H4 (cell line): Measurements from ENCODE around the gene ZNF33A. TPM values are rescaled to one million over a fixed set of nuclear protein-coding genes. Genes with fewer than 3 reads are reported as not detected.
"Not testable (repeated sequence)": the region's sequence is repeated elsewhere in the genome, so short reads cannot be mapped to it uniquely, and the experiment has no call there.

Source experiments
- DNase-seq: peaks from one replicate; pipeline ENCODE4 v3.0.0-alpha.2; 2015; ENCODE audit warnings: low spot score
- total RNA-seq: library from RNA; depleted of rRNA; stranded (reverse); fragments of >200 nt; shearing (Covaris generic); gene quantifications from 2 replicates; pipeline ENCODE4 v1.2.3, GENCODE V29; 2014; rRNA removed

Gene ZNF33A
- total RNA-seq, result 14.4 and 15.5 TPM in 2 replicates

GRCh38 chr10:38010119-38010903, at the start of gene ZNF33A:
Gene ZNF33A, plus strand, starts transcription at chr10:38010675. Its CDS starts 1,667 bp downstream, at chr10:38012342.
- DNase-seq, result peak; percentile 86

DNA sequence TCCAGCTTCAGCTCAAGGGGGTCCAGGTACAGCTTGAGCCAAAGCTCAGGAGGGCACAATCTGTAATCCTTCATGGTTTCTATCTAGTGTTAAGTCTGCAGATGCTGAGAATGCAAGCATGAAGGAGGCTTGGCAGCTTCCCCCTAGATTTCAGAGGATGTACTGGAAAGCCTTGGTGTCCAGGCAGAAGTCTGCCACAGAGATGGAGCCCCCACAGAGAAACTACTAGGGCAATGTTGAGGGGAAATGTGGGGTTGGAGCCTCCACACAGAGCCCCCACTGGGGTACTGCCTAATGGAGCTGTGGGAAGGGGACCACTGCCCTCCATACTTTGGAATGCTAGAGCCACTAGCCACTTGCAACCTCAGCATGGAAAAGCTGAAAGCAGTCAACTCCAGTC, 45.5 kb upstream of the ZNF33A start:
- no peak for DNase-seq

GRCh38 chr10:37972396-37972795, 38.1 kb upstream of the ZNF33A start:
- DNase-seq, result no peak

- no peak for DNase-seq
Observed at GRCh38 chr10:37975401-37975991, 35.0 kb upstream of the ZNF33A start.

- DNase-seq, result peak; percentile 93
Observed at GRCh38 chr10:37976091-37976879, 34.2 kb upstream of the ZNF33A start, which contains the start of gene ZNF25. Gene ZNF25, minus strand, starts transcription at chr10:37976647. Its CDS starts 4,925 bp downstream, at chr10:37971722.

- DNase-seq, result no peak
Observed at GRCh38 chr10:37976880-37977203, 33.6 kb upstream of the ZNF33A start.

DNA sequence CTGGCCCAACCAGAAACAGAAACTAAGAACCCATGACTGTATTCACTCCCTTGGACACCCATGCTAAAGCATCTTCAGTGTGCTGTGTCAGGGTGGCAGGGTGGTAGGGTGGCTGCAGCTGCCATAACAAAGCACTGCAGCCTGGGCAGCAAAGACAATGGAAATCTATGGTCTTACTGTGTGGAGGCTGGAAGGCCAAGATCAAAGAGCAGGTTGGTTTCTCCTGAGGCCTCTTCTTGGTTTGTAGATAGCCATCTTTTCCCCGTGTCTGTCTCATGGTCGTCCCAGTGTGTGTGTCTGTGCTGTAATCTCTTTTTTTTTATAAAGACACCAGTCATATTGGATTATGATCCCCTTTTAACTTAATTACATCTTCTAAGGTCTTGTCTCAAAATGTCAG, 18.8 kb upstream of the ZNF33A start:
- no peak for DNase-seq

DNA sequence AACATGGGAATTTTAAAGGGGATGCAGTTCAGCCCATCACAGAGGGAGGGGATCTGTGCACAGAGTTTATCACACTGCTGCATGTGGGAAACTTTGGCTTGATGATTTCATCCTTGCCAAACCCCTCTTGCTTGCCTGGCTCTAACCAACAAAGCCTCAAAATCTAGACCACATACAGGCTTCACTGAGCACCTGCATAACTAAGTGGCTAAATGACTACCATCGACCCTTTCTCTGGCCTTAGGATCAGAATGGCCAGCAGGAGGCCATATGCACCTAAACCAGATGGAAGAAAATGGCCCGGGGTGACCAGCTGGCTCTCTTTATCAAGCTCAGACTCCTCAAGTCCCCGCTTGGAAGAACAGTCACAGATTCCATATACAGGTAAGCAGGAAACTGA, 18.4 kb upstream of the ZNF33A start:
- DNase-seq, result no peak

GRCh38 chr10:37998920-37999319, 11.6 kb upstream of the ZNF33A start:
- not testable (repeated sequence) for DNase-seq

- DNase-seq, result not testable (repeated sequence)
Observed at GRCh38 chr10:38000474-38000873, 10.0 kb upstream of the ZNF33A start.

GRCh38 chr10:38003026-38003425, 7.4 kb upstream of the ZNF33A start:
- DNase-seq, result no peak

DNA sequence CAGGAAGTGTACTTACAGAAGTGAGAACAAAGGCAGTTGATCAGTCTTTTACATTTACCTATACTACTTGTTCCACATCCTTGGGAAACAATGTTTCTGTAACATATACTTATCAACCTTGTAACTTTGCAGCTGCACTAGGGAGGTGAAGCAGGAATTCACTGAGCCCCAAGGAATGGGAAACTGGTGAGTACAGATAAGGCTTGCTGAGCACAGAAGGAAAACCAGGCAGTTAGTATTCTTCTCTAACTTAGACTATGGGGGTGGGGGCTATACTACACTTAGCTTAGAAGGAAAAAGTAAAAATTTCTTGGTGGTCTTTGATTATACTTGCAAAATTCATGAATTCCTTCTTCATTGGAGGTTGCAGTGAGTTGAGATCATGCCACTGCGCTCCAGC, 6.9 kb upstream of the ZNF33A start:
- DNase-seq, result no peak

GRCh38 chr10:38007551-38007950, 2.9 kb upstream of the ZNF33A start:
- DNase-seq, result no peak

- DNase-seq, result no peak
Observed at GRCh38 chr10:38007991-38008390, 2.5 kb upstream of the ZNF33A start.

DNA sequence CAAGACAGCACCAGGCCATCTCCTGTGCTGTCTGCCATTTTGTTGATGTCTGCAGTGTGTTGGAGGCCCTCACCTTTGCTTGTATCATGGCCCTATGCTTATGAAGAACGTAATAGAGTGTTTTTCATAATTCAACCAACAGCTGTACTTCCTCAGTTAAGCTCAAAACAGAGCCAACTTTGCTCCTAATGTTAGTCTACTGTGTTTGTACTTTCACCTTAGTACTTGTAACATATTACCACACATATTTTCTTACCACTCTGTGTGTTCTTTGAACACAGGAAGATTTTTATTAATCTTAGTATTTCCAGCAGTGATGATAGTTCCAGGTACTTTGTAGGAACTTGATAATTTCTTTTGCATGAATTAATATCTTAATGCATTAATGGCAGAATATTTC, 5.9 kb downstream of the ZNF33A start:
- DNase-seq, result no peak

GRCh38 chr10:38019124-38019523, 8.6 kb downstream of the ZNF33A start:
- DNase-seq, result not testable (repeated sequence)

DNA sequence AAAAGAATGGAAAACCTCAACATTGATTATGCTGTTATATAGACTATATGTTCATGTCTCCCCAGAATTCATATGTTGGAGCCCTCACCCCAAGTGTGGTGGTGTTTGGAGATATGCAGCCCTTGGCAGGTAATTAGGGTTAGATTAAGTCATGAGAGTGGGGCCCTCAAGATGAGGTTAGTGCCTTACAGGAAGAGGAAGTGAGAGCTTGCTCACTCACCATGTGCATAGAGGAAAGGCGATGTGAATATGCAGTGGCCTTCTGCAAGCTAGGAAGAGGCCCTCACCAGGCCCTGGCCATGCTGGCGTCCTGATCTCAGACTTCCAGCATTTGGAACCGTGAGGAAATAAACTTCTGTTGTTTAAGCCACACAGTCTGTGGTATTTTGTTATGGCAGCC, 14.8 kb downstream of the ZNF33A start:
- no peak for DNase-seq

GRCh38 chr10:38027986-38028385, 17.5 kb downstream of the ZNF33A start:
- peak; percentile 5 for DNase-seq

DNA sequence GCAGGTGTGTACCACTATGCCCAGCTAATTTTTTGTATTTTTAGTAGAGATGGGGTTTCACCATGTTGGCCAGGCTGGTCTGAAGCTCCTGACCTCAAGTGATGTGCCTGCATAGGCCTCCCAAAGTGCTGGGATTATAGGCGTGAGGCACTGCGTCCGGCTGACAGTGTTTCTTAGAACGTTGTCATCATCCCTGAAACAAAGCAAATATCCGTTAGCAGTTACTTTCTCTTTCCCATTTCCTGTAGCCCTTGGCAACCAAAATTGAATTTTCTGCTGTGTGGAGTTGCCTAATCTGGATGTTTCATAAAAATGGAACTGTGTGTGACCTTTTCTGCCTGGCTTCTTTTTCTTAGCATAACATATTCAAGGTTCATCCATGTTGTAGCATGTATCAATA, 22.4 kb downstream of the ZNF33A start:
- no peak for DNase-seq

DNA sequence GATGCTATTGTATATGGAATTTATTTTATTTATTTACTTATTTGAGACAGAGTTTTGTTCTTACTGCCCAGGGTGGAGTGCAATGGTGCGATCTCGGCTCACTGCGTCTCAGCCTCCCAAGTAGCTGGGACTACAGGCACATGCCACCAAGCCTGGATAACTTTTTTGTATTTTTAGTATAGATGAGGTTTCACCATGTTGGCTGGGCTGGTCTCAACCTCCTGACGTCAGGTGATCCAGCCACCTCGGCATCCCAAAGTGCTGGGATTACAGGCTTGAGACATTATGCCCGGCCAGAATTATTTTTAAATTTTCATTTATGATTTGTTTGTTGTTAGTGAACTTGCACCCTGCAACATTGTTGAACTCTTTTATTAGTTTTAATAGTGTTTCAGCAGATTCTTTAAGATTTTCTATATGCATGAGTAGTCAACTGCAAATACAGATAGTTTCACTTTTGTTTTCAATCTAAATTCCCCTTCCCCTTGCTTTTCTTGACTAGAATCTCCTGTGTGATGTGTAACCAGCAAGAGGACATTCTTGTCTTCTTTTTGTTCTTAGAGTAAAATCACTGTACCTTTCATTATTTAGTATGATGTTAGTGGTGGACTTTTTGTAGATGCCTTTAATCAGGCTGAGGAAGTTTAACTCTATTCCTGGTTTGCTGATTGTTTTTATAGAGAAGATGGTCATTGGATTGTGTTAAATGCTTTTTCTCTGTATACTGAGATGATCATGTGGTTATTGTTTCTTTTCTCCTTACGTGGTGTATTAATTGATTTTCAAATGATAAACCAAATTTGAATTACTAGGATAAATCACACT, 27.8 kb downstream of the ZNF33A start:
- no peak for DNase-seq

DNA sequence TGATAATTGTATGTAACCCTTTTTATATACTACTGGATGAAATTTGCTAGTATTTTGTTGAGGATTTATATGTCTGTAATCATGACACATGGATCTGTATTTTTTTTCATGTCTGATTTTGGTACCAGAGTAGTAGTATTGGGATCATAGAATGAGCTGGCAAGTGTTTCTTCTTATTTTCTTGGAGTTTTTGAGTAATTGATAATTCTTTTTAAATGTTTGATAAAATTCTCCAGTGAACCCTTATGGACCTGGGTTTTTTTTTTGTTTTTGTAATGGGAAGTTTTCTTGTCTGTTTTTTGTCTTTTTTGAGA, 28.4 kb downstream of the ZNF33A start:
- DNase-seq, result no peak

- DNase-seq, result no peak
Observed at GRCh38 chr10:38043516-38043915, 33.0 kb downstream of the ZNF33A start.
